ENCODE measurements around the gene CCDC78. TPM values are rescaled to one million over a fixed set of nuclear protein-coding genes. Genes with fewer than 3 reads are reported as not detected.
A peak's percentile ranks its signal among the peaks of the same experiment; 100 is the strongest.

CCDC78 gene
- total and polyA plus RNA-seq, 2 of the 13 experiments (the other 11 are each of a cell fraction or from before 2014, with no cell fraction given), result 0.53 to 1.5 TPM

DNA sequence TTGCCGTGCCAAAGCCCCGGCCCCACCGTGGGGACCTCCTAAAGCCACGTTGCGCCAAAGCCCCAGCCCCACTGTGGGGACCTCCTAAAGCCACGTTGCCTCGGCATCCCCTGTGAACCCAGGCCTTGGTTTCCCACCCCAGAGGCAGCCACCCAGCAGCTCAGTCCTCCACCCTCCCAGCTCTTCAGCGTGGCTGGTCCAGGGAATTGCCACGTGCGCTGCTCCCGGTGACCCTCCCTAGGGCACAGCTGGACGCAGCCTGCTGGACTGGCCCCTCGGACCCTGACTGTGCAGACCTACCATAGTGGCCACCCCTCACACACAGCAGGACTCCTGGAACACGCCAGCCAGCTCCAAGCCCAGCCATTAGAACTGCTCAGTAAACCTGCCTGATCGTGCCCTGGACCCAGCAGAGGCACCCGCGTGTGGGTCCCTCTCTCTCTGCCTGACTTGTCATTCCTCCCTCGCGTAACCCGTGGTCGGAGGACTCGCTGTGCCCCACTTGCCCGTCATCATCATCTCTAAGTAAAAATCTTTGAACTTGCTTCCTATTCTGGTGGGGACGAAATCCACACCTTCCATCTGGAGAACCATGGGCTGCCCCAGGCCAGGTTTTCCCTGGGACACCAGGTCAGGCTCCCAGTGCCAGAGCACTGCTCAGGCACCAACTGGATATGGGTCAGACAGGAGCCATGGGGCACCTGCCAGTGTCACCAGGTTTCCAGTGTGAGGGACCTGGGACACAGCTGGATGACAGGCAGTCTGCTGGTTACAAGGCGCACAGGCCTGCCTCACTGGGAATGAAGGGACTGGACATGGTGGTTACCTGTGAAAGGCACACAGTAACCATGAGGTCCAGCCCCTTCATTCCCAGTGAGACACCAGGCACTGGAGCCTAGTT, 9.0 kb upstream of the CCDC78 start:
- no peak overlapping the region for H3K4me3 ChIP-seq (replicated peaks in 1 of 3; ENCODE audit: insufficient read depth in 1 of 3, low read depth in 2 of 3, low read length in 3 of 3)
- ChIA-PET CTCF (ENCODE audit: low intra/inter-chr PET ratio, low total read pairs) (interaction anchor here (0.6 to 2.7 kb wide), 3 partner anchors 23 to 302 kb away, joined by 3 to 19 read pairs (median 4); no protein-coding TSS in a partner anchor), POLR2A (no interaction called here)
- H3K4me1 ChIP-seq (ENCODE audit: insufficient read depth, low read length), result peaks cover 10% of the 10 kb centered on the region
- no peak overlapping the region for H3K27ac ChIP-seq (ENCODE audit: extremely low read length, insufficient read depth, low read length)
- no peaks in the 10 kb centered on the region for H3K9me3 ChIP-seq (ENCODE audit: low read length)
- H3K27me3 ChIP-seq (ENCODE audit: control insufficient read depth in 1 of 2, insufficient read depth in 2 of 2, low read length in 2 of 2), result no peaks in the 10 kb centered on the region
- ATAC-seq (no peak), DNase-seq (ENCODE audit: low spot score) (no peak), FAIRE-seq (no peak)
- TF ChIP-seq FOXP4 (CRISPR knock-in tag; IDR thresholded peaks at IDR 0.05) (no peak), CHD4 (IDR thresholded peaks at IDR 0.05; ENCODE audit: borderline replicate concordance, low read length) (no peak), YEATS2 (CRISPR knock-in tag; IDR thresholded peaks at IDR 0.05; ENCODE audit: borderline replicate concordance) (no peak), SRSF1 (optimal IDR thresholded peaks at IDR 0.05; ENCODE audit: low read depth, low read length) (no peak), RBFOX2 (IDR thresholded peaks at IDR 0.05; ENCODE audit: low read depth, low read length) (peak; percentile 56; the same call in 1 of the 2 replicates)
- TF ChIP-seq, protein P1, sequence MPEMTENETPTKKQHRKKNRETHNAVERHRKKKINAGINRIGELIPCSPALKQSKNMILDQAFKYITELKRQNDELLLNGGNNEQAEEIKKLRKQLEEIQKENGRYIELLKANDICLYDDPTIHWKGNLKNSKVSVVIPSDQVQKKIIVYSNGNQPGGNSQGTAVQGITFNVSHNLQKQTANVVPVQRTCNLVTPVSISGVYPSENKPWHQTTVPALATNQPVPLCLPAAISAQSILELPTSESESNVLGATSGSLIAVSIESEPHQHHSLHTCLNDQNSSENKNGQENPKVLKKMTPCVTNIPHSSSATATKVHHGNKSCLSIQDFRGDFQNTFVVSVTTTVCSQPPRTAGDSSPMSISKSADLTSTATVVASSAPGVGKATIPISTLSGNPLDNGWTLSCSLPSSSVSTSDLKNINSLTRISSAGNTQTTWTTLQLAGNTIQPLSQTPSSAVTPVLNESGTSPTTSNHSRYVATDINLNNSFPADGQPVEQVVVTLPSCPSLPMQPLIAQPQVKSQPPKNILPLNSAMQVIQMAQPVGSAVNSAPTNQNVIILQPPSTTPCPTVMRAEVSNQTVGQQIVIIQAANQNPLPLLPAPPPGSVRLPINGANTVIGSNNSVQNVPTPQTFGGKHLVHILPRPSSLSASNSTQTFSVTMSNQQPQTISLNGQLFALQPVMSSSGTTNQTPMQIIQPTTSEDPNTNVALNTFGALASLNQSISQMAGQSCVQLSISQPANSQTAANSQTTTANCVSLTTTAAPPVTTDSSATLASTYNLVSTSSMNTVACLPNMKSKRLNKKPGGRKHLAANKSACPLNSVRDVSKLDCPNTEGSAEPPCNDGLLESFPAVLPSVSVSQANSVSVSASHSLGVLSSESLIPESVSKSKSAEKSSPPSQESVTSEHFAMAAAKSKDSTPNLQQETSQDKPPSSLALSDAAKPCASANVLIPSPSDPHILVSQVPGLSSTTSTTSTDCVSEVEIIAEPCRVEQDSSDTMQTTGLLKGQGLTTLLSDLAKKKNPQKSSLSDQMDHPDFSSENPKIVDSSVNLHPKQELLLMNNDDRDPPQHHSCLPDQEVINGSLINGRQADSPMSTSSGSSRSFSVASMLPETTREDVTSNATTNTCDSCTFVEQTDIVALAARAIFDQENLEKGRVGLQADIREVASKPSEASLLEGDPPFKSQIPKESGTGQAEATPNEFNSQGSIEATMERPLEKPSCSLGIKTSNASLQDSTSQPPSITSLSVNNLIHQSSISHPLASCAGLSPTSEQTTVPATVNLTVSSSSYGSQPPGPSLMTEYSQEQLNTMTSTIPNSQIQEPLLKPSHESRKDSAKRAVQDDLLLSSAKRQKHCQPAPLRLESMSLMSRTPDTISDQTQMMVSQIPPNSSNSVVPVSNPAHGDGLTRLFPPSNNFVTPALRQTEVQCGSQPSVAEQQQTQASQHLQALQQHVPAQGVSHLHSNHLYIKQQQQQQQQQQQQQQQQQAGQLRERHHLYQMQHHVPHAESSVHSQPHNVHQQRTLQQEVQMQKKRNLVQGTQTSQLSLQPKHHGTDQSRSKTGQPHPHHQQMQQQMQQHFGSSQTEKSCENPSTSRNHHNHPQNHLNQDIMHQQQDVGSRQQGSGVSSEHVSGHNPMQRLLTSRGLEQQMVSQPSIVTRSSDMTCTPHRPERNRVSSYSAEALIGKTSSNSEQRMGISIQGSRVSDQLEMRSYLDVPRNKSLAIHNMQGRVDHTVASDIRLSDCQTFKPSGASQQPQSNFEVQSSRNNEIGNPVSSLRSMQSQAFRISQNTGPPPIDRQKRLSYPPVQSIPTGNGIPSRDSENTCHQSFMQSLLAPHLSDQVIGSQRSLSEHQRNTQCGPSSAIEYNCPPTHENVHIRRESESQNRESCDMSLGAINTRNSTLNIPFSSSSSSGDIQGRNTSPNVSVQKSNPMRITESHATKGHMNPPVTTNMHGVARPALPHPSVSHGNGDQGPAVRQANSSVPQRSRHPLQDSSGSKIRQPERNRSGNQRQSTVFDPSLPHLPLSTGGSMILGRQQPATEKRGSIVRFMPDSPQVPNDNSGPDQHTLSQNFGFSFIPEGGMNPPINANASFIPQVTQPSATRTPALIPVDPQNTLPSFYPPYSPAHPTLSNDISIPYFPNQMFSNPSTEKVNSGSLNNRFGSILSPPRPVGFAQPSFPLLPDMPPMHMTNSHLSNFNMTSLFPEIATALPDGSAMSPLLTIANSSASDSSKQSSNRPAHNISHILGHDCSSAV (CRISPR knock-in tag; IDR thresholded peaks at IDR 0.05; ENCODE audit: borderline replicate concordance), result no peak
- intact Hi-C loops (cut with micrococcal nuclease; ENCODE audit: unreplicated experiment), result no loop called here
- no peak overlapping the region for H3K9ac ChIP-seq (ENCODE audit: insufficient read depth, low read depth, low read length)
- H2AFZ ChIP-seq (ENCODE audit: low read length), result no peak overlapping the region
- no peaks in the 10 kb centered on the region for H3K79me2 ChIP-seq (ENCODE audit: insufficient read depth, low read length)
- in situ Hi-C loops (cut with HindIII; ENCODE audit: extremely low pct_ligation_motif_present, low pct_unique_long_range_greater_than_20kb), result no loop called here
- no TSS peak for BruUV-seq (replicated peaks)
- peaks cover 3 to 25% of the 10 kb centered on the region in 2 experiments; a peak in 2 of 5 replicates for H3K36me3 ChIP-seq (replicated peaks in 1 of 2; ENCODE audit: control insufficient read depth in 1 of 2, insufficient read depth in 2 of 2, low read length in 2 of 2)
- 97% methylated on average over 14 of the region's 25 CpGs for WGBS (ENCODE audit: low lambda C conversion rate)
- H4K20me1 ChIP-seq (ENCODE audit: insufficient read depth, low read length), result 0 out of 2 replicates have a peak, but pooled peaks cover 2% of the 10 kb centered on the region
- H3K4me2 ChIP-seq (ENCODE audit: low read depth, low read length), result no peak overlapping the region
